D721Med (cell line): ENCODE data around the gene SEMA5B.

Experiments
- DNase-seq: peaks from one replicate; pipeline ENCODE4 v3.0.0; 2011; ENCODE audit warnings: low spot score; ENCODE audit not compliant: insufficient read length
- FAIRE-seq: peaks from 2 replicates; lab custom pipeline; 2011; peaks lifted over from hg19 to GRCh38; lab: Jason Lieb, UNC
- CTCF ChIP-seq: IDR thresholded peaks from 2 replicates; pipeline ENCODE4 v1.5.1; 2012; ENCODE audit warnings: mild to moderate bottlenecking, control low read depth; ENCODE audit not compliant: insufficient read depth; ENCODE audit errors: missing control alignments

The SEMA5B gene

GRCh38 chr3:122941228-122942206 lies 86.0 kb downstream of the SEMA5B start:
- peak; percentile 44 for FAIRE-seq
- peak; percentile 15 for TF ChIP-seq CTCF
- no peak for DNase-seq

- DNase-seq (peak; percentile 70), FAIRE-seq (no peak)
- TF ChIP-seq CTCF, result no peak
These were observed 86.9 kb downstream of the SEMA5B start for GRCh38 chr3:122940628-122941086.

GRCh38 chr3:122938783-122939425 lies 88.7 kb downstream of the SEMA5B start:
- TF ChIP-seq CTCF, result no peak
- FAIRE-seq, result no peak
- no peak for DNase-seq

GRCh38 chr3:122937745-122938144 lies 89.8 kb downstream of the SEMA5B start:
- no peak for TF ChIP-seq CTCF
- DNase-seq (no peak), FAIRE-seq (no peak)

GRCh38 chr3:122936986-122937385 lies 90.6 kb downstream of the SEMA5B start:
- no peak for DNase-seq
- TF ChIP-seq CTCF, result no peak
- no peak for FAIRE-seq

GRCh38 chr3:122936335-122936734 lies 91.2 kb downstream of the SEMA5B start:
- TF ChIP-seq CTCF, result no peak
- DNase-seq, result no peak
- no peak for FAIRE-seq
